ENCODE measurements around the gene NAP1L1. TPM values are rescaled to one million over a fixed set of nuclear protein-coding genes. Genes with fewer than 3 reads are reported as not detected.

Gene NAP1L1
- total RNA-seq, 1 donor from 2014 or later: 253 TPM

DNA sequence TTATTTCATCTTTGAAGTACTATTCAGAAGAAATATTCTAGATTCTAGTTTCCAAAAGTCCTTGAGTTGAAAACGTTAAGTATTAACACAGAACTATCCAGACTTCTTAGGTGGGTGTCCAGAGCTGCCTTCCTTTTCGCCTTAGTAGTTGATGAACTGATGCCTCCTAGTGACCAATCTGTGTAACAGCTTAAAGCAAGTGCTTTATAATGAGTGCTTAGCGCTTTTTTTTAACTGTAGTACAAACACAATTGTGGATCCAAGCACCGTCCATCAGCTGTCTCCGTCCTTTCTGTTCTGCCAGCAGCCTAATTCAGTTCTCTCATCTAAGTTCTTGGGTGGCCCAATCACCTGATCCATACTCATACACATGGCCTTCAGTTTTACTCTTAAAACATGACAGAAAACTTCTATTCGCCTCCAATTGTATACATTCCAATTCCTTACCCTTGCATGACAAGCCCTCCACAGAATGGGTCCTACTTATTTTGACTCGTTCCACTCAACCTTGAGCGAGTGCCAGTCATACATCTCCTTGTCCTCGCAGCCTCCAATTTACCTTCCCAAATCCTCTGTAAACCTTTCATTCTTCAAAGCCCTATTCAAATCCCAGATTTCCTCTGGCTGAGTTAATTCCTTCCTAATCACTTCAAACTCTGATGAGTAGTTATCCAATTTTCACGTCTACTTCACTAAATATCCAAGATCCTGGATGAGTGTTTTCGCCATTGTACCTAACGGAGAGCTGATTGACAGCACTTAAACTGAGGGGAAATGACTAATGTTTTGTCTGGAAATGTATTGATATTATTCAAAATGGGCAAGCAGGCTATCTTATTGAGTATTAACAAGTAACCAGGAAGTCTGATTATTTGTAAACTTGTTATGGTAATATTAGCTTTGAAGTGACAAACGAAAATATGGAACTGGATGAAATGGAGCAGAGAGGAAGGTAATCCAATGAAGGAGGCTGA, 47.1 kb downstream of the NAP1L1 start:
- DNase-seq: peak; percentile 92

DNA sequence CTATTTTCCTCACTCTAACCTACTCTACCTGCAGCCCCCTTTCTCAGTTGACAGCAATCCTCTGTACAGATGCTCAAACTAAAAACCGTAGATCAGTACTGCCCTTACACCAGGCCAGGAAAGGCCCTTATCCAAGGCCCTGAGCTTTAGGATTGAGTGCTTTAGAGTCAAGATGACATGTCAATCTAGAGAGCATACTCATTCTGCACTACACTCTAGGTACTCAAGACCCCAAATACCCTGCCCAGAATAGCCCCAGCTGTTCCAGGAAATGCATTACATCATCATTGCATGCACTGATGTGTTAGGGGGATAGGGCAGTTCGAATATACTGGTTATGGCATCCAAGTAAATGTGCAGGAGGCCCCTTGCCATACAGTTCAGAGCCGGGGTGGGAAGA, 49.4 kb downstream of the NAP1L1 start:
- no peak for DNase-seq

DNA sequence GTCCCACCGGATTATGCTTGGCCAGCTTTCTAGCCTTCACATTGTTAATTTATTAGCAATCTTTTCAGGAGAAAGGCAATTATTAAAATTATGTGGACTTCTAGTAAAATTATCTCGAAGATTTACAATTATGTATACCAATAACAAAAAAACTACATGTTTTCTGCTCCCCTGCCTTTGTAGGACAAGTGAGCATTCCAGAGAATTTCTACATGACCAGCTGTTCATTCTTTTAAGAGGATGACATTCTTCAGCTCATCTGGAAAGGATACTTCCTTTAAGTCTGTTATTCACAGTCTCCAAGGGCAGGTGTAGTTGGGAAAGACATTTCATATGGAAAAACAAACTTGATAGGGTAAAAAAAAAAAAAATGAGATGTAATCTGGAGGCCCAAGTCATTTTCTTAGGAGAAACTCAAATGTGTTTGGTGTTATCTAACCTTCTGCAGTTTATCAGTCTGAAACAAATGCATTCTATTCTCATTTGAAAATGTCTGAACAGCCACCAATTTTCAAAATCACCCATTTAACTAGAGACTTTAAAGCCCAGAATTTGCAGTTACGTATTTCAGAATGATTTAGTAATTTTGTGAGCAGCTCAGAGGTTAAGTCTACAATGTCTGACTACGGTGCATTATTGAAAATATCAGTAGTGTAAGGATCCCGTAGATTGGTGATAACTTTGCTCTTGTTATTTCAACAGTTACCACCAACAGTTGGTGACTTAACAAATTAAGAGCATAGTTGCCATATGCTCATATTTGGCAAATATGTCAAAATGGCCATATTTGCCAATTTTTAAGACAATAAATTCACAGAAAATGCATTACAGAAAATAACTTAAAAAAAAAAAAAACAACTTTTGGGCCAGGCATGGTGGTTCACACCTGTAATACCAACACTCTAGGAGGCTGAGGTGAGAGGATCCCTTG, 51.1 kb downstream of the NAP1L1 start:
- peak; percentile 34 for DNase-seq

DNA sequence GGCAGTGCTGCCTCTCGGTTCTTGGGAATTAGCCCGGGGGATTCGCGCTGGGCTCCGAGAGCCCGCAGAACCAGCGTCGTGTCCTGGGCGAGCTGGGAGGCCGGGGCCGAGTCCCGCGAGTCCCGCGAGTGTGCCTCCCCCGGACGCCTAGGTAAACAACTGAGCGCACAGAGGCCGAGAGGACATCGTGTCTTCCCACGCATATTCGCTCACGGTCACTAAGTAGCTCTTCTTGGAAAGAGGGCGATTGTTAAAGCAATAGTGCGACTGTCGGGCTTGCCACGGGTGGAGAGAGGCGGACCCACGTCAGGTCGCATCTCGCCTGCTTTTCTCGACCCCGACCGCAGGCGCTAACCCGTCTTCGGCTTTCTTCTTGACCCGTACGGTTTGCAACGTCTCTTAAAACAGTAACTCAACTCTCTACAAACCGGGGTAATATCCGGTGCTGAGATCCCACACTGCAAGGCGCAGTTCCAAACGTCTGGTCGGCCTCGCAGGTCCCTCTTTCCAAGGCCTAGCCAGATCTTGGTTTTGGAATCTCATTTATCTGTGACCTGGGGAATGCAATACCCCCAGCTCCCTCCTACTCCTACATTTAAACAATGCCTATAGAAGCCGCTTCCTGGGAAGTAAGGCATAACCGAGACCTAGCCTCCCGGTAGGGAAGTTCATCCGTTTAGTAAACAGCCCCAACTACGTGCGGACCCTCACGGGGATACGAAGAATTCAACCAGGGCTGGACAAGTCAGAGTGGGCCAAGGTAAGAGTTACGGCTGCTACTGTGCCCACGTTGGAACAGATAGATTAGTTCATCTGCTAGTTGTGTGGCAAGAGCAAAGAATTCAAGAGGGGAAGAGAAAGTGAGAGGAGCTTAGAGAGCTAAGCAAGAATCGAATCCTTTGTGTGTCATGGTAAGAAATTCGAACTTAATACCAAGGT, 52.2 kb downstream of the NAP1L1 start:
- DNase-seq: peak; percentile 73

DNA sequence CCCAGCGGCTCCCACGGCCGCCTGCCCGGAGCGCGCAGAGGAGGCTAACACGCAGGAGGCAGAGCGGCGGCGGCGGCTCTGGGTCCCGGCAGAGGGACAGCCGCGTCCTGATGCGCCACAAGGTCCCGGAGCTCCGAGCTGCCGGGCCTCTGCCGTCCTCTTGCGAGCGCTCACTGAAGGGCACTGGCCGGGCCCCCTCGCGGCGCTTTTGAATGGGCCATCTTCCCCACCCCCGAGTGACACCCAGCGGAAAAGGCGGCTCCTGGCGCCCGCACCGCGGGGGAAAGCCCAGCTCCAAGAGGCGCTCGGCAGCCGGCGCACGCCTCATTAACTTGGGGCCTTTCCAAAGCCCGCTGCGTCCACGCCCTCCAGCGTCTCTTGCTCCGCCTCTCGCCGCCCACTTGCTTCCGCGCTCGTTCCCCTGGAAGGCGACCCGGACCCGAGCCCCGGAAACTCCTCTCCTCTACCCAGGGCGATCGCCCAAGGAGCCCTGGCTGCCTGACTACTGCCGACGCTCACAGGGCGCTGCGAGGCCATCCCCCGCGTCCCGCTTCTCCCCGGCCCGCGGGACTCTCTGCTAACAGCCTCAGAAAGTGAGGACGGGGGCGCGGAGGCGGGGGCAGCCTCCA, 53.0 kb downstream of the NAP1L1 start, which contains the start of gene PHLDA1:
PHLDA1 (minus strand) TSS at position 363 of the 629 bp plus-strand sequence.
- peak; percentile 97 for DNase-seq

DNA sequence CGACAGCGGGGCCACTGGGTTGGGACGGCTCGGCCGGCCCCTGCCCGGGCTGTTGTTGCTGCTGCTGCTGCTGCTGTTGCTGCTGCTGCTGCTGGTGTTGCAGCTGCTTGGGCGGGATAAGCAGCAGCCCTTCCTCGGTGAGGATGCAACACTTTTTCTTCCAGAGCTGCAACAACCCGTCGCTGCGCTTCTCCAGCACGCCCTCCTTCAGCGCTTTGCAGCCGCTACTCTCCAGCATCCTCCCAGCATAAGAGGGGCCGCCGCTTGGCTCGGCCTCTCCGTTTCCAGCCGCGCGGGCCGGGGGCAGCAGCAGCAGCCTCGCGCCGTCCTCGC, 53.4 kb downstream of the NAP1L1 start:
- no peak for DNase-seq

DNA sequence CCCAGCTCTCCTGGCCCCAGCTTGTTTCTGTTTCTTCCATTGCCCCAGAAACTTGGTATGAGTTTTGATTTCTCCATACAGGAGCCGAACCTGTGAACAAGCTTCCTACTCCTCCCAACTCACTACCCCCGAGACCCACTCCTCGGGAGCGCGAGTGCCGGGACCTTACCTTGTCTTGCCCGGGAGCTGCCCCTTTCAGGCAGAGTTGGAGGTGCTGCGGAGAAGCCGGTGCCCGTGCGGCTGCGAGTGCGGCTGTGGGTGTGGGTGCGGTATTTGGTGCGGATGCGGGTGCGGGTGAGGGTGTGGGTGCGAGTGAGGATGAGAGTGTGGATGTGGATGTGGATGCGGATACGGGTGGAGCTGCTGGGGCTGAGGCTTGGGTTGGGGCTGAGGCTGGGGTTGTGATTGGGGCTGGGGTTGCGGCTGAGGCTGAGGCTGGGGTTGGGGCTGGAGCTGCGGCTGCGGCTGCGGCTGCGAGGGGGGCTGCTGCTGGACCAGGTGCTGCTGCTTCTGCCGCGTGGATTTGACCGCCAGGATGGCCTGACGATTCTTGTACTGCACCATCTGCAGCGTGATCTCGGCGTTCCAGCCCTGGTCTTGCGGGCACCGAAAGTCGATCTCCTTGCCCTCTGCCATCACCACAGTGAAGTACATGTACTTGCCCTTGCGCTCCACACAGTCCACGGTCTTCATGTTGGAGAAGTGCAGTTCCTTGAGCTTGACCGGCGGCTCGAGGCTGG, 54.0 kb downstream of the NAP1L1 start:
- DNase-seq: peak; percentile 62

DNA sequence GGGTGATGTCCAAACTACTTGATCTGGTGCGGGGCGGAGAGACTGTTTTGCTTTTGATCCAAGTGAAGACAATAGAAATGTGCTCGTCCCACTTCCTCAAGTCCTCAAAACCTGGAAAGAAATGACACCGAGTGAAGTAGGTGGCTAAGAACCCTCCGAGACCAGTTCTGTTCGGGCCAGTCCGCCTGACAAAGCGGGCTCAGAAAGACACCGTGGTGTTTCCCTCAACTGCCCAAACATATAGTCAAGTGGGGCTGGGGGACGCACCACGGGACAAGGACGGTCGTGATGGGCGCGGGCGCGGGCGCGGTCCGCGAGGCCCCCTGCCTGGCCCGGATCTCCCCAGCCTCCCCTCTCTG, 54.5 kb downstream of the NAP1L1 start:
- peak; percentile 61 for DNase-seq

DNA sequence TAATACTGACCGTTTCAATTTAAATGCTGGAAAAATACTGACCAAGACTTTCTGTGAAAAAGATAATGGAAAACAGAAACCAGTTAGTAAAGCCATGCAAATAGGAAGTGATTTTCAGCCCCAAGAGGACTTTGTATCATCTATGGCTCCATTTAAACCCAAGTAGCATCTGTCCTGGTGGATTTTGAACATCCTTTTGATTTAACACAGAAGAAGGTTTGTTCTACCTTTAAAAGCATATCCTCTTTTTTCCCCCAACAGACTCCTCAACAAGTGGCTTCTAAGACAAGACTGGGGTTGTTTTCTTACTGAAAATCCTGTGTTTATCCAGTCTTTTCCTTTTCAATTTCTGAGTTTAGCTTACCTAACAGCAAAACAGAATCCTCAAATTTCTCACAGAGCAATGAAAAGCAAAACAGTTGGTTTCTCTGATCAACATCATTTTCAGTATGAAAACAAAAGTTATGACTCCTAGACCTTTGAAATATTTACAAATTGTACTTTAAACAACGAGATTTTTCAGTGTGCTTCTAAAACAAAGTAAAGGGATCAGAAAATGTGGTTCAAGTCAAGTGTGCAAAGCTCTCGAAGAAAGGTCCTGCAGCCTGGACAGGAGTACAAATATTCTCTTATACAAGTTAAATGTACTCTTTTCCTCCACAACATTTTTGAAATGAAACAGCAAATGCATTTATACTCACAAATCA, 55.8 kb downstream of the NAP1L1 start:
- peak; percentile 20 for DNase-seq

DNA sequence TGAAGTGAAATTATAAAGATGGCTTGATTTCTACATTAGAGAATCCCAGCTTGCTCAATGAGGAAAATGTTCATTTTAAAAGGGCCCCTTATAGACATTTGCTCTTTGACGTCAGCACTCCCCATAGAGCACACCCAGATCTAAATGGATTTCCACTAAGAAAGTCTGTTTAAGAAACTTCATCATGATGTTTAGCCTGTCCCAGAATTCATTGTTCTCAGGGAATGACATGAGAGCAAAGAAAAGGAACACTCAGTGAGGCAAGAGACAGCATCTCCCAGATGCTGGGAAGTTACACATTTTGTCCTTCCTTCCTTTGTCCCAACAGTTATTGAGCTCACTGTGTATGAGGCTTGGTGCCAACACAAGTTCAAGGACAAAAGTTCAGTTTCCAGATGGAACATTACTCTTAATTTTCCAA, 57.8 kb downstream of the NAP1L1 start:
- peak; percentile 87 for DNase-seq

DNA sequence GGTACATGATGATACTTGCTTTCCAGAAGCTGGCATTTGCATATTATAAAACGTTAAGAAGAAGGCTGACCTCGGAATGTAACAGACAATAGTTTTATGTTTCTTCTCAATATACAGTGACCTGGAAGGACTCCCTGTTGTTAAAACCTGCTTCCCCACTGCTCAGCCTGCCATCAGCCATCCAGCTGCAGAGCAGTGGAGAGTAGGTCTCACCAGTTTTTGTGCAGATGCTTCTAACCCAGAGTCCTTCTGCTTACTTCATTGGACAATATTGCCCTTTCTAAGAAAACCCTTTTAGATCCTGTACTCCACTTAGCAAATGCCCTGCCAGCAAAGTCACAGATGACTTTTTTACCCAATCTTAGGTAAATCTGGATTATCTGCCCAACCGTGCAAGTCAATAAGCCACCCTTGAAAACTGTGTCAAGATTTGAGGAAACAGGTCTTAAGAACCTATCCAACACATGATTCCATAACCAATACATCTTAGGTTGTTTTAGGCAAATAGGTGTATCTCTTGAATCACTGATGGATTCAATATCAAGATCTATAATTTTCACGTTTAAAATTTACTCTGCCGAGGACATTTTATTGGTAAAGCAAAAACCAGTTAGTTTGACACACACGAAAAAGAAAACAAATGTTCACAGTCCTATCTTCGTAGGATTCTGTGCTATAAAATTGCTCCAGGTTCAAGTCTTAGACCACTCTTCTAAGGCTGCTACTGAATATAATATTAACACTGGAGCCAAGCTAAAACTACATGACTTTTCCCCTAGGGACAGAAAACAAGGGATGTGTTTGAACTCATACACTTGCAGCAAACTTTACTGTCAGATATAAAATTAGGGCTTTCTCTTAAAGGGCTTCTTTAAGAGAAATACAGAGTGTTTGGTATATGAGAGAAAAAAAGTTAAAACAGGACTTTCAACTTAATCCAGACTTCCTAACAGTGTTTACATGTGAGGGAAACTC, 58.6 kb downstream of the NAP1L1 start:
- peak; percentile 41 for DNase-seq

DNA sequence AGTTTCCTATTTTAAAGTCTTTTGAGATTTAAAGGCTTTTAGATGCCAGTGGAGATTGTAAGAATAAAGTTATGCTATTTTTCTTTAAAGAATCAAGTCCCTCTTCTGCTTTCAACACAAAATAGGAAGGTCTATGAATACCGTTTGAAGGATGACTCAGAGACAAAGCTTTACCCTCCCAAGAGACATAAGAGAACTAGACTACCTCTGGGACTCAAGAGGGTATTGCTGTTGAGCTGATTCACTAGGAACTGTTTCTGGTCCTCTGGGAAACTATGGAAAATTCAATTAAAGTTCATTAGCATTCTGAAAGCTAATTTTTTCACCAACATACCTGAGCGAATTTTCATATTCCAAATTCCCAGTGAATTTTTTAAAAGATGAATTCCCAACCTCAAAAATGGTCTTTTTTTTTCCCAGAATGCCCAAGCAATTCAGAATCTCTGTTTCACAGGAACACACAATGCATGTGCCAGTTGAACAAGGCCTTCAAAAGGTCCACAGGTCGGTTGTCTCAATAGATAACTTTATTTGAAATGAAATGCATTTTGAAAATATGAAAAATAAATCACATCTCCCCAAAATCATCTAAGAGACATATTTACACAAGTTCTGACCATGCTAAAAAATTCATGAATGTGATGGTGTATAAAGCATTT, 59.4 kb downstream of the NAP1L1 start:
- DNase-seq: peak; percentile 70

DNA sequence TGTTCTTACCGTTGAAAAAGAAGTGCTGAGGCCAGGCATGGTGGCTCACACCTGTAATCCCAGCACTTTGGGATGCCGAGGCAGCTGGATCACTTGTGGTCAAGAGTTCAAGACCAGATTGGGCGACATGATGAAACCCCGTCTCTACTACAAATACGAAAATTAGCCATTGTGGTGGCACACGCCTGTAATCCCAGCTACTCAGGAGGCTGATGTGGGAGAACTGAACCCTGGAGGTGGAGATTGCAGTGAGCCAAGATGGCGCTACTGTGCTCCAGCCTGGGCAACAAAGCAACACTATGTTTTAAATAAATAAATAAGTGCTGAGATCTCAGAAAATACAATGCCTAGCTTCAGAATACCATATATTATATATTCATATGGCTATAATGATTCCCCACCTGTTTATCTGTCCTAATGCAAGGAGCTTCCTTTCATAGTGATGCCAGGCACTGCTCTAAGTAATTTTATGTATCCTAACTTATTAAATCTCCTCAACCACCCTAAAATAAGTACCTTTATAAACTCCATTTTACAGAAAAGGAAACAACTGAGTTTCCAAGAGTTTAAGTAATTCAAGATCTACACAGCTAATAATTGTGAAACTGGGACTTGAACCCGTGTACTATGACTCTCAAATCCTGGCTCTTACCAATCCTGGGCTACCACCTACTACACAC, 60.2 kb downstream of the NAP1L1 start:
- DNase-seq: no peak

DNA sequence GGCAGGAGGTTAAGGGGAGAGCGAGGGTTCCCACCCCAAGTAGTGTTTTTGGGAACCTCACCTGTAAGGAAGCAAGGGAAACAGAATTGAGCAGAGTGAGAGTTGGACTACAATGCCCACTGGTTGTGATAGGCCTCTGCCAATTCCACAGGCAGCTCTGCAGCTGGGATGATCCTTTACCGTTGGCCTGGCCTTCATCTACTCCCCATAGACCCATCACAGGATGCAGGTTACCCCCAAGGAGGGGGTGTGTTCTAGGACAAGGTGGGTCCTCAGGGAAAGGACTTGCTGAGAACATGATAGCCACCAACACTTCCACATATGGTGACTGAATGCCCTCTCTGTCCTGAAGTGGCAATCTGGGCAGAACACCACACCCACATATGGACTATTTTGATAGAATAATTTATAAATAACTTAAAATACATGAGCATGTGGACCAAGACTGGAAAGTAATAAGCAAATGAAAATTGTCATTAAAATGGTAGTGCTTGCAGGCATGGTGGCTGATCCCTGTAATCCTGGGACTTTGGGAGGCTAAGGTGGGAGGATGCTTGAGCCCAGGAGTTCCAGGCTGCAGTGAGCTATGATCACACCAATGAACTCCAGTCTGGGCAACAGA, 61.3 kb downstream of the NAP1L1 start:
- no peak for DNase-seq

DNA sequence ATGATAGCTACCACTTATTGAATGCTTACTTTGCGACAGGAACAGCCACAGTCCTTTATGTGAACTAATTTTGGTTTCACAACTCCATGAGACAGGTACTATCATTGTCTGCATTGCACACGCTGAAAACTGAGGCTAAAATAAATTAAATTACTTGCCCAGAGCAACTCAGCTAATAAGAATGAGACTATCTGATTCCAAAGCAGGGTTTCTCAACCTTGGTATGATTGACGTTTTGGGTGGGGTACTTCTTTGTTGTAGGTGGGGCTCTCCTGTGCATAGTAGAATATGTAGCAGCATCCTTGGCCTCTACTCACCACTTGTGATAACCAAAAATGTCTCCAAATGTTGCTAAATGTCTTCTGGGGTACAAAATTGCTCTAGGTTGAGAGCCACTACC, 62.0 kb downstream of the NAP1L1 start:
- DNase-seq: no peak

DNA sequence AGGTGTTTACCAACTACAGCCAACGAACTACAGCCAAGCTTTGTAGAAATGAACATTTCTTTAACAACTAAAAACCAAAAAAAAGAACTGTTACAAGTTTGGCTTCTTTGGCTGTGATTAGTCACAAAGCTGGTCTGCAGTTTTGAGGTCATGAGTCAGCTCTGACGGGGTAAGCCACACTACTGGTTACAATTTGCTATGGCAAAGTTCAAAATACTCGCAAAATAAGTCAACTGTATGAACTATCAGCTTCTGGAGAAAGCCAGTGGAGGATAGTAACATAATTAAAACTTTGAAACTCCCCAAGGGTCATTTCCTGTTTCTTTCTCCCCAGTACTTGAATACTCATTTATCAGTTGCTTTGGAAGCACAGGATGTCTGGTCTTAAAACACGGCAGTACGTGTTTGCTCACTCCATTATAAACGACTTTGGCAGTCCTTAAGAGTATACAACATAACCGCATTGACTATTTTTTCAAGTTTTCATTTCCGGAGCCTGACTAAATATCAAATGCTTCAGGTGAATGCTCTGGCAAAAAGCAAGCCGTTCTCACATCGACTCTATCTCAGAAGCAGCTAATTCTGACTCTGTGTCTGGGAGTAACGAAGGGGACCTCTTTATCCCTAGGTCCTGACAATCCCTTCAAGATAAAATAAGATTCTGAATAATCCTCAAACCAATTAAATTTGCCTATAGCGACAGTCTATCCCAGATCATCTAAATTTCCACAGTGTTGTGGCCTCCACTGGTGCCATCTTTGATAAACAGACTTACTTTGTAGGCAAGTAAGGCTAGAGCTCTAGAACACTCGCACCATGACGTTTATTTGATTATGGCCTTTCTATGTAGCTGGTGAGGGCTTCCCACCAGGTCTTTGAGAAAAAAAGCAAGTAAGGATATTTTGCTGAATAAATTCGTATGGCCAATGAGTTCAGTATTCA, 63.5 kb downstream of the NAP1L1 start:
- DNase-seq: peak; percentile 89

Measured in dermis blood vessel endothelial cell (primary cell).